ENCODE results near the gene SDK1.

Gene SDK1

DNA sequence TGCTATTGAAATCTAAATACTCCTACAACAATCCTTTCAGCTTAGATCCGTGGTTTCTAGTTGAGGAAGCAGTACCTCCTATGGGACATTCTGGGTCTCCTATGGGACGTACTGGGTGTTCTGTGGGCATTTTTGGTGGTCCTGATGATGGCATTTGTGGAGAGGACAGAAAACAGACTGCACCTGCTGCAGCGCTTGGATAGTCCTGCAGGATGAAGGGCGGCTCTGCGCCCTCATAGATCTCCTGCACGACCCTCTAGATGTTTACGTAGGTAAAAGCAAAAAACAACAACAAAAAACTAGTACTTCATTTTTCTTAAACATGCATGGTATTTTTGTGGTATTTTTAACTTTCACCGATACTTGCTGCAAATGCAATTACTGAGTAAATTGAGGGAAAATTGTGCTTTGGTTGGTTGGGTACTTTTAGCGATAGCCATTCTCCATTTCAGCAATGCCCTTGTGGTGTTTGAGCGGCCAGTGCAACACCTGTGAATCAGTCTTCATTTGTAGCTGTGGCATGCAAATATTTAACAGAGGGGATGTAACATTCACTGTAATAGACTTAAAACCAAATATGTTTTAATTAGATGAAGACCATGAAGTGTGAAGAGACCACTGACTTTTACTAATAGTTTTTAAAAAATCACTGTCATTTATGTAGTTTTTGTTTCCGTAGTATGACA is 461.2 kb downstream of the SDK1 start:
- no peak for DNase-seq
- no peak for TF ChIP-seq GATA1 (IDR thresholded peaks at IDR 0.05; ENCODE audit: low read depth, low read length)
- TF ChIP-seq POLR2A (IDR thresholded peaks at IDR 0.05; ENCODE audit: low read length) = no peak

DNA sequence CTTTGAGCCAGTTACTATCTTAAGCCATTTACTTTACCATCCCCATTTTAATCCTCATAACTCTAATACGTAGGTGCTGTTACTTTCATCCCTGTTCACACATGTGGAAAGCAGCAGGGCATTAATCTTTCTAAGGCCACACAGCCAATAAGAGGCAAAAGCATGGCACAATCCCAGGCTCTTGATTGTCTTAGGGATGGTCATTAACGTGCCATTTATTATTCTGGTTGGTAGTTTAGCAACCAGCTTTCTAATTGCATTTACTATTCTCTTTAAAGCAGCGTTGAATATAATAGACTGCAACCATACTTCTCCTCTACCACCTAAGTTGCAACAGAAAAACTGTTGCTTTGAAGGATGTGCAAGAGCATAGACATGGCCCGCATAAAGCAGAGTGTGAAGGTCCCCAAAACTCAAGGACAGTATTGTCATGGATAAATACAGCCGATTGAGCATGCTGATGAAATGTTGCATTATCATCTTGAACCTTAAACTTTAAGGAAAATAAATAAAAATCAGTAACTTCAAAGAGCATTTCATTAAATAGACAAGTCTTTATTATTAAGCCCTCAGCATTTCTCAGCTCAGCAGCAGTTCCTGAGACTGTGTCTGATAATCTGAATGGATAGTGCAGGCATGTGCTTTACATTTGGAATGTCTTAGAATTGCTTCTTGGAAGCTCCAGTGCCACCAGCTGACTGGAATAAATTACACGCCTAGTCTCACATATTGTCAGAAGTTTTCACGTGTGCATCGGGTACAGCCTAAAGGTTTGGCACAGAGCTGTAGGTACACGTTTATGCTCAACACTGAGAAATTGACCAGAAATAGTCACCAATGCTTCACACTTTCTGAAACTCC is 467.1 kb downstream of the SDK1 start:
- TF ChIP-seq GATA1 (IDR thresholded peaks at IDR 0.05; ENCODE audit: low read depth, low read length) (no peak), POLR2A (IDR thresholded peaks at IDR 0.05; ENCODE audit: low read length) (no peak)

DNA sequence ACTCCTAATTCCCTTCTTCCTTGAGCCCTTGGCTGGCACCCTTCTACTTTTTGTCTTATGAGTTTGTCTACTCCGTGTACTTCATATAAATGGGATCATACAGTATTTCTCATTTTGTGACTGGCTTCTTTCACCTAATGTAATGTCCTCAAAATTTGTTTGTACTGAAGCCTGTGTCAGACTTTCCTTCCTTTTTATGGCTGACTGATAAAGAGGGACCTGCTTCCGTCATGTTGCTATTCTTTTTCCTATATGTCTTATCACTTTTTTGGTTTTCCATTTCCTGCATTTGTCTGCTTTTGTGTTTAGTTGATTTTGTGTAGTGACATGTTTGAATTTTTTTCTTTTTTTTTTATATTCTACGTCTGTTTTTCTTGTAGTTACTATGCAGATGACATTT is 470.9 kb downstream of the SDK1 start:
- TF ChIP-seq GATA1 (IDR thresholded peaks at IDR 0.05; ENCODE audit: low read depth, low read length) = no peak
- TF ChIP-seq POLR2A (IDR thresholded peaks at IDR 0.05; ENCODE audit: low read length) = no peak
- no peak for DNase-seq

More for the DNA sequence above, 467.1 kb downstream of the SDK1 start:
- no peak for DNase-seq

DNA sequence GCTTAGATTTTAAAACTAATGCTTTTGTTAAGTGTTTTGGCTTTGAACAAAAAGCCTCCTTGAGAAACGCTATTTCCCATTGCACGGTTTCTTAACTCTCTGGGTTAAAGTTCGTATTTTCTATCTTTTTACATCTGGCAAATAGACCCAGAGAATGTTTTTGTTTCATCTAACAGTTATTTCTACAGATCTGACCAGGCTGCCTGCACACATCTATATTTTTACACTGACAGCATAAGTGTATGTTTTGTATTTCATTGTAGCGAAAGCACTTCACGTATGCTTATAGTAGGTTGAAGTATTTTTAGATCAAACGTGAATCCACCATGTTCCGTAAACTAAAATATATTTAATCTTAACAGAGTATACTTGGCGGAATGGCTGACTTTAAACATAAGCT is 477.3 kb downstream of the SDK1 start:
- TF ChIP-seq POLR2A (IDR thresholded peaks at IDR 0.05; ENCODE audit: low read length) (no peak), GATA1 (IDR thresholded peaks at IDR 0.05; ENCODE audit: low read depth, low read length) (no peak)
- DNase-seq = no peak

DNA sequence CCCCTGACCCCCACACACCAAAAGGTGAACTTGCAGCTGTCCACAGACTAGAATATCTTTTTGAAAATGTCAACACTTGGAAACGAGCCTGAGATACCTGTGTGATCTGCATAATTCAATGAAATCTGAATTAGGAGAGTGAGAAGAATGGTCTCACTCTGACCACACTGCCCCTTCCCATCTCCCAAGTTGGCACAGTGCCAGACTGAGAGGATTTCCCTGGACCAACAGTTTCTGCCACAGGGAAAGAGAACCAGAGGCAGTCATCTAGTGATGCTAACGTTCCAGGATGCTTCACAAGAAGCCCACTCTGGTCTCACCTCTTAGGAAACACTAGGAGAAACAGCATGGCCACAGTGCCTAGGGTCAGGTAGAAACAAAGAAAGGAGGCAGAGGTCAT is 479.0 kb downstream of the SDK1 start:
- DNase-seq = no peak
- TF ChIP-seq GATA1 (IDR thresholded peaks at IDR 0.05; ENCODE audit: low read depth, low read length) = no peak
- TF ChIP-seq POLR2A (IDR thresholded peaks at IDR 0.05; ENCODE audit: low read length) = no peak

DNA sequence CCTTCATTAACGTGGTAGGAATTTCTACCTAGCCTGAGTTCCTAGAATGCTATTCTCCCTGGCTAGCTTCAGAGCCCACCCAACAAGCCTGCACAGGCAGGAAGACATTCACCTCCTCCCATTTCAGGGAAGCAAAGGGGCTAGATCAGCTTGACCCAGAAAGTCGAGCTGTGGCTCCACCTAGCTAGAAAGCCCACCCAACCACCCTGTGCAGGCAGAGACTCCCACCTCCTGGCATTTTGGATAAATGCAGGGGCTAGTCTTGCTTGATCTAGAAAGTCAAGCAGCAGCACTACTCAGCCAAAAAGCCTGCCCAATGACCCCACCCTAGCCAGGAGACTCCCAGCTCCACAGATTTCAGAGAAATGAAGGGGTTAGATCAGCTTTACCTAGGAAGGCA is 479.5 kb downstream of the SDK1 start:
- DNase-seq = no peak
- TF ChIP-seq GATA1 (IDR thresholded peaks at IDR 0.05; ENCODE audit: low read depth, low read length) (no peak), POLR2A (IDR thresholded peaks at IDR 0.05; ENCODE audit: low read length) (no peak)

DNA sequence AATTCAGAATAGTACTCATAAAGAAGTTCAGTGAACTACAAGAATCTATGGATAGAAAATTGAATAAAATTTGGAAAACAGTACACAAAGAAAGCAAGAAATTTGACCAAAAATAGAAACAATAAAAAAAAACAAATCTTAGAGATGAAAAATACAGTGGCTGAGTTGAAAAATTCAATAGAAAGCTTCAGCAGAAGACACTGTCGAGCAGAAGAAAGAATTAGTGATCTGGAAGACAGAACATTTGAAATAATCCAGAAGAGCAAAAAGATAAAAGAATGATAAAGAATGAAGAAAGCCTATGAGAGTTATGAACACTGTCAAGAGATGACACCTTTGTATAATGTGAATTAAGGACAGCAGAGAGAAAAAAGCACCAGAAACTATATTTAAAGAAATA is 480.6 kb downstream of the SDK1 start:
- TF ChIP-seq POLR2A (IDR thresholded peaks at IDR 0.05; ENCODE audit: low read length) (no peak), GATA1 (IDR thresholded peaks at IDR 0.05; ENCODE audit: low read depth, low read length) (no peak)
- no peak for DNase-seq

DNA sequence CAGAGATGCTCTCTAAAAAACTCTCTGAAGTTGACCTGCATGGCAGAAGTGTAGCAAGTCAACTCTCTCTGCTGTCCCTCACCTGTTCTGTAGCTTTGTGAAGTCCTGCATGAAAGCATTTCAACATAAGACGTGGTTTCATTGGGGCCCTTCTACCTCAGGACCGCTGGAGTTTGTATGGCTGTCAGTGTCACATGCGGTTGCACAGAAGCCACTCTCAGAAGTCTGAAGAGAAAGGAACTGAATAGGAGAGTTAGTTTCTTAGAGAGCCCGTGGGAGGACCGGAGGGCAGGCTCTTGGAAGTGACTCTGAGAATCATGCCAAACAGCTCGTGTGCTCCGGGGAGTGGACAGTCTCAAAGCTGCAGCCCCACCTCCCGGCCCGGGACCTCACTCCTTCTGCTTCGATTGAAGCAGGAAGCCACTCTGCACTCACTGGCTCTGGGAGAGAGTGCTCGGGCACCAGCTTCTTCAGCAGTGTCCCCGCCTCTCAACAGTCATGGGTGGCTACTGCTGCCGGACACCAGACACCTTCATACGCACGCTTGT is 486.7 kb downstream of the SDK1 start:
- no peak for DNase-seq
- no peak for TF ChIP-seq POLR2A (IDR thresholded peaks at IDR 0.05; ENCODE audit: low read length)
- no peak for TF ChIP-seq GATA1 (IDR thresholded peaks at IDR 0.05; ENCODE audit: low read depth, low read length)

DNA sequence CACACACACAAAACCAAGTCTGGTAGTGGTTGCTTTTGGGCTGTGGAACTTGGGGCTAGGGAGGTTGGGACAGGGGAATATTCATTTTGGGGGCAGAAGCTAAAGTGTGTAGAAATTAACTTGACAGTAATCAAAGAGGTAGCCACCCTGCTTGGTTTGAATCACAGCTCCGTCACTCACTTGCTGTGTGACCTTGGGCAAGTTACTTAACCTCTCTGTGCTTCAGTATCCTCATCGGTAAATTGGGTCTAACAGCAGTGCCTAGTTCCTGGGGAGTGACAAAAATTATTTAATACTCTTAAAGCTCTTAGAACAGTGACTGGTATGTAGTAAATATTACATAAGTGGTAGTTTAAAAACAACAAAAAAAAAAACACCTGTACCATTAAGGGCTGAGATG is 489.8 kb downstream of the SDK1 start:
- DNase-seq = no peak
- no peak for TF ChIP-seq POLR2A (IDR thresholded peaks at IDR 0.05; ENCODE audit: low read length)
- TF ChIP-seq GATA1 (IDR thresholded peaks at IDR 0.05; ENCODE audit: low read depth, low read length) = no peak

DNA sequence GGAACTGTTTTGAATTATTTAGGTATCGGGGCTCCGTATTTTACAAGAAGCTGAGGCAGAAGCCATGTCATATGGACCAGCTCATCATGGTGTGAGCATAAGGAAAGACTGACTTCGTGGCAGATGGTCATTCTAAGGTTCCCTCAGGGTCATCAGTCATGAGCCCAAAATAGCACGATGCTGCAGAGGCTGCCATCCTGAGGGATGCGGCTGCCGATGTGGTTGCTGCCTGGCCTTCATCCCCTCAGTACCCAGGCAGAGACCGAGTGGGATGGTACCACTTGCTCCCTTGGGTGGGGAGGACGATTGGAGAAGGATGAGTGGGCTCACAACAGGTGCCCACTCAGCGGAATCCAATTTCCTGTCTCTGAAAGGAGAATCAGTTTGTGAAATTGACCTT is 490.3 kb downstream of the SDK1 start:
- TF ChIP-seq POLR2A (IDR thresholded peaks at IDR 0.05; ENCODE audit: low read length) (no peak), GATA1 (IDR thresholded peaks at IDR 0.05; ENCODE audit: low read depth, low read length) (no peak)
- no peak for DNase-seq

DNA sequence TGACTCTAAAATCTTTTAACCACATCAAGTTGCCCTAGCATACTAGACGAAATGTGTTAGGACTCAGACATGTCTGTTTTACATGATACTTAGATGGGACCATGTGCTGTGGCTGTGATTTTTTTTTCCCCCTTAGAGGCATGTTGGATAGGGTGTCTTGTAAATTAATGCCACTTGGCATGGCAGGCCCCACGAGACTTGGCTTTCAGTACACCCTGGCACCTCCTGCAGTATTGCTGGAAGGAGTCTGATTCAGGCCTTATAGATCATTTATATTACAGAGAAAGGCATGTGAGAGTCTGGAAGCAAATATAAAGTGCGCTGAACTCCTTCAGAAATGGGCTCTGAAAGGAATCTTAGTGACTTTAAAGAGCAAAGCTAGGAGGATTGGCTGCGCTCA is 494.1 kb downstream of the SDK1 start:
- TF ChIP-seq GATA1 (IDR thresholded peaks at IDR 0.05; ENCODE audit: low read depth, low read length) = no peak
- DNase-seq = no peak

DNA sequence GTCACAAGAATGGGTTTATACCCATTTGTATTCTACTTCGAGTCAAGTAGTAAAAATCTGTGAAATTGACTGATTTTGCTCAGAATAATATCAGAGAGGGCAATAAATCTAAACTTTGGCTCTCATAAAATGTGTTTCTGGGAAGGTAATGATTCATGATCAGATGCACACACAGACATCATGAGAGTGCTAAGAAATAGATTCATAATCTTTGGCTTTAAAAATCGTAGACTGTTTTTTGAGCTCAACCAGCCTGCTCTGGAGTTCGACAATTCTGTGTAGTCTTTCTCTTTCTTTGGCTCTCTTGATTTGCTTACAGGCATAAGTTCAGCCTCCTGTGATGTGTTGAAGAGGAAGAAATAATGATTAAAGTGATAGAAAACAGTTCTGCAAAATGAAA is 494.7 kb downstream of the SDK1 start:
- TF ChIP-seq GATA1 (IDR thresholded peaks at IDR 0.05; ENCODE audit: low read depth, low read length) (no peak), POLR2A (IDR thresholded peaks at IDR 0.05; ENCODE audit: low read length) (no peak)
- no peak for DNase-seq

DNA sequence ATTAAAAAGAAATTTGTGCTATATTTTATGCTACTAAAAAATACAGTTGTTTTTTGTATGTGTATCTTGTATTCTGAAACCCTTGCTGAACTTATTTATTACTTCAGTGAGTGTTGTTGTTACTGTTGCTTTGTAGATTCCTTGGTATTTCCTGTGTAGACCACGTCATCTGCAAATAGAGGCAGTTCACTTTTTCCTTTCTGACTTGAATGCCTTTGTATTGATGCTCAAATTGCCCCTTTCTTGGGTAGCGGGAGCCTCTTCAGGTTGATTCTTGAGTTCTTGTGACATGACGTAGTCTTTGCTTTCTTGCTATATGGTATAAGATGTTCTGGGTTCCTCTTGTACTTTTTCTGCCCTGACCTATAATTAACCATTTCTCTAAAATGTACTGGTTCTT is 504.1 kb downstream of the SDK1 start:
- DNase-seq = no peak
- TF ChIP-seq POLR2A (IDR thresholded peaks at IDR 0.05; ENCODE audit: low read length) (no peak), GATA1 (IDR thresholded peaks at IDR 0.05; ENCODE audit: low read depth, low read length) (no peak)

DNA sequence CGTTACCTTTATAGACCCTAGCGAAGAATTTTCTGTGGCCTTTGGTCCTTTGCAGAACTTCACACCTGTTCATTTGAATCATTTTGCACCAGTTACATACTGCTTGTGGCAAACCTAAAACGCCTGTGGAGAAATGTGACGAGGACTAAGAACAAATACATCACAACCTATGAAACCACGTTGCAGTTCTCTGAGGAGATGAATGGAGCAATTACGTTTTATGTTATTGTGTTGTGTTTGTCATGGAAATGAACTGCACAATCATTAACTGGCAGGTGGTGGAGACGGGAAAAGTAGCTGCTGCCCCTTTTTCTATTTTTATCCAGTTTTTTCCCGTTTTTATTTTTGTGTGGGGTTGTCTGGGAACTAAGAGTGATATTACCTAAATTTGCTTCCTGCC is 505.5 kb downstream of the SDK1 start:
- DNase-seq = no peak
- no peak for TF ChIP-seq GATA1 (IDR thresholded peaks at IDR 0.05; ENCODE audit: low read depth, low read length)
- TF ChIP-seq POLR2A (IDR thresholded peaks at IDR 0.05; ENCODE audit: low read length) = no peak

DNA sequence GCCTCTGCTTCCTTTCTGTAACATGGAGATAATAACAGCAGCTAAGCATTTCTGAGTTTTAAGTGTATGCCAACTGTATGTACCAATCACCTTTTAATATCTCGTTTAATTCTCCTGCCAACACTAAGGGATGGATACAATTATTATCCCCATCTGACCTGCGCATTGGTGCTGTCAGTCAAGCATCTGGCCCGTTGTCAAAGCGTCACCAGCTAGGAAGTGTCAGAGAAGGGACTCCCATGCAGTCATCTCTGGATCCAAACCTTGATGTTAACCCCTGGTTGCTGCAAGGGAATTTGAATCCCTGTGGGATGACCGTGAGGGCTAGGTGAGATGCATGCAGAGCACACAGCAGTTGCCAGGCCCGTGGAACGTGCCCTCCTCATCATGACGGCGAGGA is 506.8 kb downstream of the SDK1 start:
- no peak for DNase-seq
- TF ChIP-seq POLR2A (IDR thresholded peaks at IDR 0.05; ENCODE audit: low read length) (no peak), GATA1 (IDR thresholded peaks at IDR 0.05; ENCODE audit: low read depth, low read length) (no peak)
